GM12878 (cell line): ENCODE measurements around the gene YPEL3. TPM values are rescaled to one million over a fixed set of nuclear protein-coding genes. Genes with fewer than 3 reads are reported as not detected.
A peak's percentile ranks its signal among the peaks of the same experiment; 100 is the strongest.

Source experiments
- ATAC-seq: fragments of 200-7000 bp; cut with Tn5 transposase; 3 replicates; pipeline ENCODE4 v1.9.1; 2020; ENCODE audit warnings: mild to moderate bottlenecking, moderate library complexity
- BruUV-seq: library from RNA; stranded (reverse); fragments of 400-500 nt; replicated peaks from 2 replicates; lab custom pipeline; 2021; lab: Mats Ljungman, UMichigan
- CTCF ChIA-PET: fragments of 300-600 bp; sonication (Branson Sonifier 250); formaldehyde crosslinking; extraction: SDS; loops from one replicate; lab custom pipeline; 2021; ENCODE audit warnings: inconsistent platforms; lab: Yijun Ruan, JAX
- POLR2A ChIA-PET: fragments of 350-600 bp; formaldehyde crosslinking; extraction: SDS; loops from one replicate; lab custom pipeline; 2021; ENCODE audit warnings: inconsistent platforms; lab: Charles Lee
- RAD21 ChIA-PET: fragments of 300-600 bp; sonication (Branson Sonifier 250); formaldehyde crosslinking; loops from one replicate; lab custom pipeline; 2023; ENCODE audit warnings: antibody characterized with exemption; ENCODE audit not compliant: unreplicated experiment; lab: Charles Lee
- SMC1A ChIA-PET: fragments of 300-600 bp; sonication (Branson Sonifier 250); formaldehyde crosslinking; loops from one replicate; lab custom pipeline; 2023; ENCODE audit not compliant: unreplicated experiment, uncharacterized antibody; lab: Charles Lee
- DNase-seq: peaks from one replicate; pipeline ENCODE4 v3.0.0-alpha.2; 2011; ENCODE audit warnings: low read depth, low spot score
- FAIRE-seq: peaks from 3 replicates; lab custom pipeline; 2011; peaks lifted over from hg19 to GRCh38; lab: Jason Lieb, UNC
- H2AFZ ChIP-seq: 2 replicates; pipeline ENCODE4 v1.6.0; 2011; ENCODE audit warnings: low read depth, low read length, control low read depth; ENCODE audit not compliant: control insufficient read depth
- H3K27ac ChIP-seq: 2 replicates; pipeline ENCODE4 v1.5.1; 2011; ENCODE audit warnings: control low read depth; ENCODE audit not compliant: control insufficient read depth, insufficient read depth
- H3K27me3 ChIP-seq, 2 experiments: replicated peaks in 1 of 2; 2 replicates each; pipeline versions ENCODE4 v1.6.0 to v1.6.1; 2011; ENCODE audit warnings: low read length in 1 of 2; ENCODE audit not compliant: control insufficient read depth in 2 of 2, insufficient read depth in 2 of 2
- H3K36me3 ChIP-seq, 2 experiments: 2 replicates each; pipeline ENCODE4 v1.5.1; 2011; ENCODE audit warnings: low read length in 1 of 2; ENCODE audit not compliant: control insufficient read depth in 2 of 2, insufficient read depth in 2 of 2
- H3K4me1 ChIP-seq: 2 replicates; pipeline ENCODE4 v1.6.1; 2011; ENCODE audit warnings: mild to moderate bottlenecking, low read length, moderate library complexity, mixed read lengths; ENCODE audit not compliant: control insufficient read depth, insufficient read depth
- H3K4me2 ChIP-seq: 2 replicates; pipeline ENCODE4 v1.6.0; 2011; ENCODE audit warnings: control low read depth; ENCODE audit not compliant: control insufficient read depth, insufficient read depth
- H3K4me3 ChIP-seq: fragments of 200-600 bp; sonication (generic); 2 replicates; pipeline ENCODE4 v1.5.1; 2016
- H3K79me2 ChIP-seq: 2 replicates; pipeline ENCODE4 v1.6.0; 2011; ENCODE audit warnings: low read length; ENCODE audit not compliant: control insufficient read depth, insufficient read depth
- H3K9ac ChIP-seq: 2 replicates; pipeline ENCODE4 v1.8.0; 2011; ENCODE audit warnings: low read length, control low read depth, mixed read lengths; ENCODE audit not compliant: control insufficient read depth, insufficient read depth
- H3K9me3 ChIP-seq: replicated peaks from 3 replicates; pipeline ENCODE4 v1.5.1; 2011; ENCODE audit warnings: mild to moderate bottlenecking, low read length; ENCODE audit not compliant: control insufficient read depth, insufficient read depth
- H4K20me1 ChIP-seq: 2 replicates; pipeline ENCODE4 v1.6.0; 2011; ENCODE audit not compliant: control insufficient read depth, insufficient read depth
- BACH1 ChIP-seq: fragments of 450-650 bp; IDR thresholded peaks from 2 replicates; pipeline ENCODE4 v1.6.1; 2017; ENCODE audit warnings: mild to moderate bottlenecking, borderline replicate concordance
- HSF1 ChIP-seq: fragments of 150-350 bp; IDR thresholded peaks from 2 replicates; pipeline ENCODE4 v1.6.1; 2014; ENCODE audit warnings: mild to moderate bottlenecking, low read depth, low read length
- JUNB ChIP-seq: IDR thresholded peaks from 2 replicates; pipeline ENCODE4 v1.6.1; 2016; ENCODE audit warnings: antibody characterized with exemption, mild to moderate bottlenecking
- KLF5 ChIP-seq: fragments of 450-650 bp; IDR thresholded peaks from 2 replicates; pipeline ENCODE4 v1.6.1; 2014; ENCODE audit warnings: mild to moderate bottlenecking; ENCODE audit not compliant: partially characterized antibody
- LARP7 ChIP-seq: fragments of 450-650 bp; IDR thresholded peaks from 2 replicates; pipeline ENCODE4 v1.6.1; 2017; ENCODE audit warnings: mild to moderate bottlenecking
- NBN ChIP-seq: fragments of 450-650 bp; IDR thresholded peaks from 2 replicates; pipeline ENCODE4 v1.6.1; 2016
- PBX3 ChIP-seq: IDR thresholded peaks from 2 replicates; pipeline ENCODE4 v1.6.1; 2011; ENCODE audit warnings: mild to moderate bottlenecking, low read depth, low read length, moderate library complexity; ENCODE audit not compliant: insufficient replicate concordance
- POLR2AphosphoS2 ChIP-seq: IDR thresholded peaks from 2 replicates; pipeline ENCODE4 v1.6.1; 2011; ENCODE audit warnings: low read depth, mild to moderate bottlenecking, low read length, improper control_type of control experiment, moderate library complexity
- POLR2AphosphoS5 ChIP-seq: IDR thresholded peaks from 2 replicates; pipeline ENCODE4 v1.6.1; 2011; ENCODE audit warnings: mild to moderate bottlenecking, low read length, inconsistent platforms
- POU2F2 ChIP-seq: IDR thresholded peaks from 3 replicates; pipeline ENCODE4 v1.6.1; 2011; ENCODE audit warnings: low read depth, mild to moderate bottlenecking, low read length, borderline replicate concordance
- RAD21 ChIP-seq: IDR thresholded peaks from 2 replicates; pipeline ENCODE4 v1.6.1; 2011; ENCODE audit warnings: mild to moderate bottlenecking, low read depth, low read length, moderate library complexity; ENCODE audit not compliant: insufficient read depth
- SIX5 ChIP-seq: IDR thresholded peaks from 2 replicates; pipeline ENCODE4 v1.6.1; 2011; ENCODE audit warnings: mild to moderate bottlenecking, low read depth, low read length, moderate library complexity; ENCODE audit not compliant: severe bottlenecking
- SMC3 ChIP-seq: IDR thresholded peaks from 2 replicates; pipeline ENCODE4 v1.6.1; 2011; ENCODE audit warnings: low read length, improper control_type of control experiment, borderline replicate concordance
- TCF12 ChIP-seq: IDR thresholded peaks from 2 replicates; pipeline ENCODE4 v1.6.1; 2011; ENCODE audit warnings: low read depth, mild to moderate bottlenecking, low read length
- ZNF687 ChIP-seq: fragments of 450-650 bp; IDR thresholded peaks from 2 replicates; pipeline ENCODE4 v1.6.1; 2017; ENCODE audit warnings: mild to moderate bottlenecking, moderate library complexity
- WGBS: methylation state at CpG from one replicate; pipeline ENCODE4 v1.1.6; 2016; ENCODE audit warnings: low lambda C conversion rate; ENCODE audit not compliant: insufficient replicate concordance, insufficient coverage; ENCODE audit errors: missing lambda C conversion rate; 5-methylcytosine and 5-hydroxymethylcytosine counted together
- in situ Hi-C: fragments of 300-500 bp; cut with MboI; formaldehyde crosslinking; loops from 9 replicates; pipeline ENCODE4 v1.14.3; 2018; ENCODE audit warnings: mixed read lengths
- intact Hi-C: fragments of 100-400 bp; cut with micrococcal nuclease; formaldehyde crosslinking; loops from one replicate; pipeline ENCODE4 v1.14.2; 2022; ENCODE audit not compliant: unreplicated experiment
- polyA plus RNA-seq, 11 experiments: library from polyadenylated mRNA; depleted of rRNA in 4 of 11; unstranded in 6 of 11; stranded (reverse) in 5 of 11; fragments of >200 nt; fragmentation: Nextera tagmentation in 4 of 11; fragmentation: Illumina TruSeq in 1 of 11; extraction: Ambion mirVana in 4 of 11; extraction: Trizol in 1 of 11; gene quantifications; 1 replicate in 1 of 11; 2 replicates in 10 of 11; pipeline versions ENCODE4 v1.2.1 to v1.2.3, GENCODE V29; 2011 to 2016; ENCODE audit warnings: inconsistent platforms in 2 of 11, missing spikeins in 2 of 11, low read depth in 1 of 11
- total RNA-seq, 4 experiments: library from RNA; depleted of rRNA in 3 of 4; stranded (reverse); fragments of >200 nt in 3 of 4; fragmentation: Illumina TruSeq in 1 of 4; extraction: Trizol in 1 of 4; gene quantifications; 2 replicates each; pipeline versions ENCODE4 v1.2.1 to v1.2.3, GENCODE V29; 2013 to 2021

Gene YPEL3
- total and polyA plus RNA-seq, 10 of the 15 experiments (the other 5 are each of a cell fraction or from before 2014, with no cell fraction given): 1.3 to 22.0 (median 12.1) TPM

DNA sequence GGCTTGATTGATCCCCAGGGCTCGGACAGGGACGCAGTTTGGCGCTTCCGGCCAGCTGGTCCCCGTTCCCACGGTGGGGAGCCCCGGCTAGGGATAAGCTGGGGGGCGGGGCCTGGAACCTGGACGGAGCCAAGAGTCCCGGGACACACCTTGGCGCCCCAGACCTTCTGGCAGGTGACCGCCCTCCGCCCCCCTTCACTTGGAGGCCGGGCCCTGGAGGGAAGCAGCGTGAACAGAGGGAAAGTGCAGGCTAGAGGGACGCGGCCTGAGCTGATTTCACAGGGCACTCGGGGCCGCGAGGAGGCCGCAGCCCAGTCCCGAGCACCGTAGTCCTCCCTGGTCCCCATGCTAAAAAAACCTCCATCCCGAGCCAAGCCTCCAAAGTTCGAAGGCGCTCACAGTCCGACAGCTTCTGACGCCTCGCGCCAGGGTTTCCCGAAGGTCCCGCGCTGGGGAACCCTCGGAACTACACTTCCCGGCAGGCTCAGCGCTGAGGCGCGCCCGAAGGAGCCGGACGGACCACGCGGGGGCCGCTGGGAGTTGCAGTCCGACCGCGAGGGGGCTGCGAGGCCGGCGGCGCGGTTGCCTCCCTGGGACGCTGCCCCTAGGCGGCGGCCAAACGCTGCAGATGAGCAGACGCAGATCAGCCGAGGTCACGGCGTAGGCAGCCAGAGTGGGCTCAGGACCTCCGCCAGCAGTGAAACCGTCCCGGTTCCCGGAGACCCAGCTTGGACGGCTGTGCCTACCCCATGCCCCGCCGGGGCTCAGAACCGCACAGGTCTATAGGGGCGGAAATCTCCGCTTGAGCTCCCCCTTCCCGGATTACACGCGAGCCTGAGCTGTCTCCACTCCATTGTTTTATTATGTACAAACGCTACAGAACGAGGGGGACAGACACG is 4.3 kb downstream of the YPEL3 start, which contains the start of gene TBX6:
Gene TBX6, minus strand, starts transcription at position 451 of the 899 bp plus-strand sequence. CDS start 731 bp downstream, outside the sequence.
- Histone ChIP-seq H3K9me3 (peaks cover 1% of the 10 kb centered on the region; the same call in 1 of the 3 replicates), H4K20me1 (no peaks in the 10 kb centered on the region), H3K36me3 (no peaks in the 10 kb centered on the region; a peak in 1 of 4 replicates), H3K79me2 (peaks cover 2% of the 10 kb centered on the region; the same call in 1 of the 2 replicates), H3K27ac (peak within 1 kb of the TSS; percentile 88), H3K9ac (peak within 1 kb of the TSS; percentile 92), H3K4me1 (peaks cover 26% of the 10 kb centered on the region), H3K27me3 (no peaks in the 10 kb centered on the region), H3K4me2 (peak within 1 kb of the TSS; percentile 97), H3K4me3 (peak within 1 kb of the TSS; percentile 72), H2AFZ (peak within 1 kb of the TSS; percentile 97)
- FAIRE-seq (peak; percentile 86), DNase-seq (peak; percentile 64), ATAC-seq (peak; percentile 88)
- BruUV-seq: no TSS peak
- intact Hi-C loops: loop anchor here (5.0 to 10.0 kb wide), 2 partner anchors 263 to 316 kb away; partner anchors contain the start of genes CD2BP2 and ZNF771
- ChIA-PET RAD21 (interaction anchor here (0.7 to 3.7 kb wide), 31 partner anchors 16 to 544 kb away, joined by 3 to 42 read pairs (median 4); partner anchors contain the start of genes ALDOA, CORO1A, DCTPP1 and MAPK3), POLR2A (interaction anchor here (0.8 to 5.3 kb wide), 18 partner anchors 12 to 558 kb away, joined by 3 to 59 read pairs (median 4); partner anchors contain the start of genes ALDOA, CORO1A, DCTPP1 and PPP4C), CTCF (interaction anchor here (0.6 to 6.8 kb wide), 49 partner anchors 9 to 605 kb away, joined by 3 to 77 read pairs (median 4); partner anchors contain the start of genes ALDOA, CD2BP2, CORO1A and DCTPP1), SMC1A (interaction anchor here (0.6 to 3.5 kb wide), 24 partner anchors 10 to 606 kb away, joined by 3 to 30 read pairs (median 4); partner anchors contain the start of genes ALDOA, CORO1A, DCTPP1 and PRR14)
- 2% methylated on average over 75 of the region's 76 CpGs for WGBS
- in situ Hi-C loops: loop anchor here (5.0 to 25.0 kb wide), 2 partner anchors 316 to 1796 kb away; partner anchors contain the start of gene ZNF771
- TF ChIP-seq LARP7 (peak; percentile 79; the same call in 1 of the 2 replicates), NBN (no peak), PBX3 (no peak), HSF1 (no peak), POU2F2 (peak; percentile 67; the same call in 2 of the 3 replicates), TCF12 (peak; percentile 54; the same call in 1 of the 2 replicates), KLF5 (peak; percentile 15), SIX5 (peak; percentile 98), BACH1 (peak; percentile 82), JUNB (no peak), POLR2AphosphoS2 (peak; percentile 65; the same call in 1 of the 2 replicates), POLR2AphosphoS5 (peak; percentile 52; the same call in 1 of the 2 replicates), ZNF687 (peak; percentile 29; the same call in 1 of the 2 replicates), SMC3 (peak; percentile 32; the same call in 1 of the 2 replicates), RAD21 (peak; percentile 58)
